HEK293T (cell line): ENCODE data around the gene SLC2A4RG.
A peak's percentile ranks its signal among the peaks of the same experiment; 100 is the strongest.

Experiments used
- CTCF ChIA-PET: fragments of 350-600 bp; formaldehyde crosslinking; extraction: SDS; loops from one replicate; lab custom pipeline; 2021; ENCODE audit warnings: antibody characterized with exemption, inconsistent platforms; lab: Yijun Ruan, JAX
- POLR2A ChIA-PET: fragments of 350-600 bp; formaldehyde crosslinking; extraction: SDS; loops from one replicate; lab custom pipeline; 2020; ENCODE audit warnings: antibody characterized with exemption, inconsistent platforms; lab: Yijun Ruan, JAX
- DNase-seq: peaks from one replicate; pipeline ENCODE4 v3.0.0; 2012; ENCODE audit warnings: mixed read lengths; ENCODE audit errors: extremely low spot score
- ARNT ChIP-seq: fragments of 450-650 bp; IDR thresholded peaks from 2 replicates; pipeline ENCODE4 v1.6.1; 2017; ENCODE audit warnings: mild to moderate bottlenecking
- BHLHE40 ChIP-seq: fragments of 450-650 bp; IDR thresholded peaks from 2 replicates; pipeline ENCODE4 v1.6.1; 2016; ENCODE audit warnings: mild to moderate bottlenecking, moderate library complexity, borderline replicate concordance
- CTBP1 ChIP-seq: fragments of 450-650 bp; IDR thresholded peaks from 2 replicates; pipeline ENCODE4 v1.6.1; 2016; ENCODE audit warnings: borderline replicate concordance
- ELF4 ChIP-seq: fragments of 450-650 bp; IDR thresholded peaks from 2 replicates; pipeline ENCODE4 v1.6.1; 2017; ENCODE audit warnings: antibody characterized with exemption
- FOXA1 ChIP-seq: fragments of 450-650 bp; IDR thresholded peaks from 2 replicates; pipeline ENCODE4 v1.6.1; 2016; ENCODE audit warnings: mild to moderate bottlenecking
- FOXK2 ChIP-seq: fragments of 450-650 bp; IDR thresholded peaks from 2 replicates; pipeline ENCODE4 v1.6.1; 2016; ENCODE audit warnings: mild to moderate bottlenecking
- FOXM1 ChIP-seq: fragments of 450-650 bp; IDR thresholded peaks from 2 replicates; pipeline ENCODE4 v1.6.1; 2017; ENCODE audit warnings: mild to moderate bottlenecking, borderline replicate concordance
- HDGF ChIP-seq: fragments of 450-650 bp; IDR thresholded peaks from 2 replicates; pipeline ENCODE4 v1.6.1; 2017; ENCODE audit warnings: antibody characterized with exemption, borderline replicate concordance
- L3MBTL2 ChIP-seq: fragments of 450-650 bp; conservative IDR thresholded peaks from 2 replicates; pipeline ENCODE4 v1.6.1; 2016; ENCODE audit warnings: mild to moderate bottlenecking
- LEF1 ChIP-seq: fragments of 450-650 bp; IDR thresholded peaks from 2 replicates; pipeline ENCODE4 v1.6.1; 2017; ENCODE audit warnings: mild to moderate bottlenecking, borderline replicate concordance
- NFRKB ChIP-seq: fragments of 450-650 bp; IDR thresholded peaks from 2 replicates; pipeline ENCODE4 v1.6.1; 2016; ENCODE audit warnings: mild to moderate bottlenecking, moderate library complexity
- PKNOX1 ChIP-seq: fragments of 450-650 bp; IDR thresholded peaks from 2 replicates; pipeline ENCODE4 v1.6.1; 2016
- SP1 ChIP-seq: fragments of 450-650 bp; IDR thresholded peaks from 2 replicates; pipeline ENCODE4 v1.6.1; 2017
- SUZ12 ChIP-seq: fragments of 450-650 bp; IDR thresholded peaks from 2 replicates; pipeline ENCODE4 v1.6.1; 2016; ENCODE audit warnings: mild to moderate bottlenecking
- TARDBP ChIP-seq: fragments of 450-650 bp; IDR thresholded peaks from 2 replicates; pipeline ENCODE4 v1.6.1; 2016
- ZNF384 ChIP-seq: fragments of 450-650 bp; IDR thresholded peaks from 2 replicates; pipeline ENCODE4 v1.6.1; 2016

The SLC2A4RG gene

GRCh38 chr20:63699466-63700198 lies 39.9 kb upstream of the SLC2A4RG start:
- CTCF ChIA-PET, result no interaction called here
- peak; percentile 15 for DNase-seq
- no peak for TF ChIP-seq HDGF
- no peak for TF ChIP-seq L3MBTL2
- no peak for TF ChIP-seq SUZ12
- no peak for TF ChIP-seq BHLHE40
- no peak for TF ChIP-seq NFRKB
- no peak for TF ChIP-seq LEF1
- no peak for TF ChIP-seq ELF4
- no peak for TF ChIP-seq SP1
- no peak for TF ChIP-seq FOXM1
- no peak for TF ChIP-seq FOXK2
- TF ChIP-seq TARDBP, result no peak
- no peak for TF ChIP-seq ZNF384
- no peak for TF ChIP-seq ARNT
- no peak for TF ChIP-seq FOXA1
- TF ChIP-seq CTBP1, result no peak
- no peak for TF ChIP-seq PKNOX1
- POLR2A ChIA-PET, result no interaction called here

- TF ChIP-seq SP1 (no peak), ZNF384 (no peak), PKNOX1 (no peak), FOXA1 (no peak), NFRKB (no peak), L3MBTL2 (no peak), HDGF (no peak), TARDBP (no peak), FOXM1 (no peak), BHLHE40 (no peak), ELF4 (no peak), LEF1 (no peak), SUZ12 (no peak), CTBP1 (no peak), ARNT (no peak)
- POLR2A ChIA-PET, result interaction anchor here (1.0 kb wide), 1 partner anchor 47 kb away, joined by 3 read pairs; the partner anchor contains the start of gene STMN3
- CTCF ChIA-PET, result no interaction called here
- peak; percentile 7 for DNase-seq
Observed at GRCh38 chr20:63700199-63701050, 39.2 kb upstream of the SLC2A4RG start.

- ChIA-PET CTCF (no interaction called here), POLR2A (interaction anchor here (1.0 kb wide), 1 partner anchor 48 kb away, joined by 3 read pairs; the partner anchor contains the start of gene STMN3)
- TF ChIP-seq HDGF, result no peak
- TF ChIP-seq NFRKB, result no peak
- no peak for TF ChIP-seq ZNF384
- no peak for TF ChIP-seq SUZ12
- TF ChIP-seq FOXA1, result no peak
- no peak for TF ChIP-seq TARDBP
- no peak for TF ChIP-seq CTBP1
- TF ChIP-seq FOXM1, result no peak
- no peak for TF ChIP-seq ARNT
- TF ChIP-seq FOXK2, result no peak
- TF ChIP-seq ELF4, result no peak
- TF ChIP-seq LEF1, result no peak
- TF ChIP-seq PKNOX1, result no peak
- TF ChIP-seq L3MBTL2, result no peak
- TF ChIP-seq SP1, result no peak
- DNase-seq, result peak; percentile 4
Observed at GRCh38 chr20:63701051-63701328, 38.6 kb upstream of the SLC2A4RG start.

- DNase-seq, result peak; percentile 4
- ChIA-PET POLR2A (interaction anchor here (1.0 kb wide), 1 partner anchor 48 kb away, joined by 3 read pairs; the partner anchor contains the start of gene STMN3), CTCF (no interaction called here)
- no peak for TF ChIP-seq NFRKB
- no peak for TF ChIP-seq SP1
- TF ChIP-seq CTBP1, result no peak
- TF ChIP-seq FOXA1, result no peak
- TF ChIP-seq FOXM1, result no peak
- TF ChIP-seq LEF1, result no peak
- TF ChIP-seq TARDBP, result no peak
- no peak for TF ChIP-seq PKNOX1
- no peak for TF ChIP-seq ELF4
- TF ChIP-seq BHLHE40, result no peak
- no peak for TF ChIP-seq HDGF
- TF ChIP-seq FOXK2, result no peak
- no peak for TF ChIP-seq ZNF384
- TF ChIP-seq L3MBTL2, result no peak
- TF ChIP-seq ARNT, result no peak
Observed at GRCh38 chr20:63701329-63702035, 38.1 kb upstream of the SLC2A4RG start.
